ENCODE data around the gene PHACTR1. TPM values are rescaled to one million over a fixed set of nuclear protein-coding genes. Genes with fewer than 3 reads are reported as not detected.

Gene PHACTR1
- total and polyA plus RNA-seq, 7 donors: 0.60 to 7.5 (median 3.7) TPM

GRCh38 chr6:13038315-13038714 lies 321.7 kb downstream of the PHACTR1 start:
- no peaks in the 10 kb centered on the region for H3K9me3 ChIP-seq
- peaks cover 0 to 16% (median 13%) of the 10 kb centered on the region in 4 donors for H3K4me1 ChIP-seq
- no peaks in the 10 kb centered on the region for H3K36me3 ChIP-seq
- peak overlapping the region in 2 of 4 donors; percentile 21 to 35 for H3K27ac ChIP-seq
- H3K27me3 ChIP-seq: no peaks in the 10 kb centered on the region
- no peak for DNase-seq
- H3K4me3 ChIP-seq: no peak overlapping the region
- TF ChIP-seq CTCF (IDR thresholded peaks at IDR 0.05) (no peak), POLR2AphosphoS5 (IDR thresholded peaks at IDR 0.05) (peak in 3 of 4 donors; percentile 14 to 44 (median 37))
- intact Hi-C loops (cut with DNase I): no loop called here

GRCh38 chr6:13038741-13039190 lies 322.2 kb downstream of the PHACTR1 start:
- H3K4me1 ChIP-seq: peaks cover 0 to 16% (median 13%) of the 10 kb centered on the region in 4 donors
- no peak for DNase-seq
- H3K27me3 ChIP-seq: no peaks in the 10 kb centered on the region
- no peaks in the 10 kb centered on the region for H3K9me3 ChIP-seq
- no peaks in the 10 kb centered on the region for H3K36me3 ChIP-seq
- TF ChIP-seq POLR2AphosphoS5 (IDR thresholded peaks at IDR 0.05) (no peak), POLR2A (IDR thresholded peaks at IDR 0.05) (no peak), CTCF (IDR thresholded peaks at IDR 0.05) (no peak), EP300 (IDR thresholded peaks at IDR 0.05) (no peak)
- peak overlapping the region in 2 of 4 donors; percentile 21 to 35 for H3K27ac ChIP-seq
- 85 to 90% methylated on average over 2 of the region's 2 CpGs for WGBS, 2 donors
- intact Hi-C loops (cut with DNase I): no loop called here
- no peak overlapping the region for H3K4me3 ChIP-seq

GRCh38 chr6:13044390-13044789 lies 327.8 kb downstream of the PHACTR1 start:
- Histone ChIP-seq H3K4me1 (no peaks in the 10 kb centered on the region), H3K27ac (no peak overlapping the region), H3K4me3 (no peak overlapping the region), H3K9me3 (no peaks in the 10 kb centered on the region), H3K27me3 (no peaks in the 10 kb centered on the region), H3K36me3 (no peaks in the 10 kb centered on the region)
- DNase-seq: no peak
- no peak for TF ChIP-seq POLR2AphosphoS5 (IDR thresholded peaks at IDR 0.05)
- TF ChIP-seq CTCF (IDR thresholded peaks at IDR 0.05): no peak
- no peak for TF ChIP-seq EP300 (IDR thresholded peaks at IDR 0.05)
- no peak for TF ChIP-seq POLR2A (IDR thresholded peaks at IDR 0.05)
- intact Hi-C loops (cut with DNase I): no loop called here
- WGBS, 2 donors: 57 to 72% methylated on average over 6 of the region's 6 CpGs

- Histone ChIP-seq H3K4me3 (no peak overlapping the region), H3K36me3 (no peaks in the 10 kb centered on the region), H3K27me3 (no peaks in the 10 kb centered on the region), H3K9me3 (no peaks in the 10 kb centered on the region), H3K4me1 (no peaks in the 10 kb centered on the region), H3K27ac (no peak overlapping the region)
- intact Hi-C loops (cut with DNase I): no loop called here
- no peak for DNase-seq
- WGBS, 2 donors: 80 to 92% methylated on average over 4 of the region's 4 CpGs
- TF ChIP-seq CTCF (IDR thresholded peaks at IDR 0.05) (no peak), EP300 (IDR thresholded peaks at IDR 0.05) (no peak), POLR2A (IDR thresholded peaks at IDR 0.05) (no peak), POLR2AphosphoS5 (IDR thresholded peaks at IDR 0.05) (no peak)
These were observed 328.3 kb downstream of the PHACTR1 start for GRCh38 chr6:13044896-13045295.

- WGBS, 2 donors: 79% methylated on average over 2 of the region's 2 CpGs
- H3K4me3 ChIP-seq: no peak overlapping the region
- H3K4me1 ChIP-seq: no peaks in the 10 kb centered on the region
- H3K9me3 ChIP-seq: no peaks in the 10 kb centered on the region
- intact Hi-C loops (cut with DNase I): no loop called here
- TF ChIP-seq POLR2A (IDR thresholded peaks at IDR 0.05): no peak
- H3K27me3 ChIP-seq: no peaks in the 10 kb centered on the region
- H3K27ac ChIP-seq: no peak overlapping the region
- no peaks in the 10 kb centered on the region for H3K36me3 ChIP-seq
- DNase-seq: no peak
These were observed 329.1 kb downstream of the PHACTR1 start for GRCh38 chr6:13045676-13046075.
